Measurements from ENCODE around the gene PDE5A.

Gene PDE5A

DNA sequence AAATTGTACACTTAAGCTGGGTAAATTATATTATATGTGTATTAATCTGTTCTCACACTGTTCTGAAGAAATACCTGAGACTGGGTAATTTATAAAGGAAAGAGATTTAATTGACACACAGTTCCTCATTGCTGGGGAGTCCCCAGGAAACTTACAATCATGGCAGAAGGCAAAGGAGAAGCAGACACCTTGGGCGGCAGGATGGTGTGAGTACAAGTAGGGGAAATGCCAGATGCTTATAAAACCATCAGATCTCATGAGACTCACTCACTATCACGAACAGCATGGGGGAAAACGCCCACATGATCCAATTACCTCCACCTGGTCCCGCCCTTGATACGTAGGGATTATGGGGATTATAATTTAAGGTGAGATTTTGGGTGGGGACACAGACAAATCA is 34.9 kb downstream of the PDE5A start:
- TF ChIP-seq CTCF (IDR thresholded peaks at IDR 0.05; ENCODE audit: low read depth, low read length): no peak
- H3K4me3 ChIP-seq (replicated peaks in 1 of 2; ENCODE audit: low read depth in 2 of 2, low read length in 2 of 2): no peak overlapping the region
- DNase-seq (ENCODE audit: low read depth in 2 of 2): no peak

DNA sequence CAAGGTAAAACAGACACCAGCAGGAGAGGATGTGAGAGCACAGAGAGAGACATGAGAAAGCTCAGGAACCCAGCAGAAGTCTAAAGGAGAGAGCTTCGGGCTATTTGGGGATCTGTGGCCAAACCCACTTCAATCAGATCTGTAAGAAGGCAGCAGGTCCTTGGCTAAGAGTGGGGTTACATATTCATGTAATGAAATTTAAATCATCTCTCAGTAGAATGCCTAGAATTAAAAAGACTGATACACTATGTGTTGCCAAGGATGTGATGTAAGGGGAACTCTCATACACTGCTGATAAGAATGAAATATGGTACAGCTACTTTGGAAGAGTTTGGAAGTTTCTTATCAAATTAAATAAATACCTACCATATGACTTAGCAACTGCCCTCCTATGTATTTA is 35.8 kb downstream of the PDE5A start:
- no peak overlapping the region for H3K4me3 ChIP-seq (replicated peaks in 1 of 2; ENCODE audit: low read depth in 2 of 2, low read length in 2 of 2)
- peak in 1 of 2 donors; percentile 9 for DNase-seq (ENCODE audit: low read depth in 2 of 2)
- TF ChIP-seq CTCF (IDR thresholded peaks at IDR 0.05; ENCODE audit: low read depth, low read length): no peak

GRCh38 chr4:119589165-119589564 is 39.4 kb downstream of the PDE5A start:
- peak in 1 of 2 donors; percentile 26 for DNase-seq (ENCODE audit: low read depth in 2 of 2)
- no peak for TF ChIP-seq CTCF (IDR thresholded peaks at IDR 0.05; ENCODE audit: low read depth, low read length)
- H3K4me3 ChIP-seq (replicated peaks in 1 of 2; ENCODE audit: low read depth in 2 of 2, low read length in 2 of 2): no peak overlapping the region

GRCh38 chr4:119587796-119588195 is 40.8 kb downstream of the PDE5A start:
- no peak overlapping the region for H3K4me3 ChIP-seq (replicated peaks in 1 of 2; ENCODE audit: low read depth in 2 of 2, low read length in 2 of 2)
- no peak for TF ChIP-seq CTCF (IDR thresholded peaks at IDR 0.05; ENCODE audit: low read depth, low read length)
- no peak for DNase-seq (ENCODE audit: low read depth in 2 of 2)

GRCh38 chr4:119585771-119586170 is 42.8 kb downstream of the PDE5A start:
- DNase-seq (ENCODE audit: low read depth in 2 of 2): peak in 1 of 2 donors; percentile 15

GRCh38 chr4:119581190-119581873 is 47.3 kb downstream of the PDE5A start:
- TF ChIP-seq CTCF (IDR thresholded peaks at IDR 0.05; ENCODE audit: low read depth, low read length): no peak
- no peak for DNase-seq (ENCODE audit: low read depth in 2 of 2)
- H3K4me3 ChIP-seq (replicated peaks in 1 of 2; ENCODE audit: low read depth in 2 of 2, low read length in 2 of 2): no peak overlapping the region

More at GRCh38 chr4:119585771-119586170, 42.8 kb downstream of the PDE5A start:
- TF ChIP-seq CTCF (IDR thresholded peaks at IDR 0.05; ENCODE audit: low read depth, low read length): no peak
- no peak overlapping the region for H3K4me3 ChIP-seq (replicated peaks in 1 of 2; ENCODE audit: low read depth in 2 of 2, low read length in 2 of 2)

DNA sequence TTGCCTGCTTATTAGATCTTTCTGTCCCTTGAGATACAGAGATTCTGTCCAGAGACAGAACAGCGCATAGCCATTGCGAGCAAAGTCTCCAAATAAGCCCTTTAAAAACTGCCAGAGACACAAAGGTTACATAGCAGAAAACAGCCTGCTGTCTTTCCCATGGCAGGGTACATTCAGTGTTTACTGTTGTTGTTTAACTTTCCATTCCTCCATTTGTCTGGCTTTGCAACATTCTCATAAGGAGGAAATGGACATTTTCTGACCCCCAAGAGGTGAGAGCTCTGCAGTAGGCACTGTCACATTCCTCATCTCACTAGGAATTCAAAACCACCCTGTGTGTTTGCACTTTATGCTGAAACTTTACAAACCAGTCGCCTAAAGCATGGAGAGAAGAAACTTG is 48.3 kb downstream of the PDE5A start:
- no peak overlapping the region for H3K4me3 ChIP-seq (replicated peaks in 1 of 2; ENCODE audit: low read depth in 2 of 2, low read length in 2 of 2)
- no peak for DNase-seq (ENCODE audit: low read depth in 2 of 2)
- no peak for TF ChIP-seq CTCF (IDR thresholded peaks at IDR 0.05; ENCODE audit: low read depth, low read length)
